DLD1 (cell line): ENCODE results near the gene CD14.
"Not testable (repeated sequence)": the region's sequence is repeated elsewhere in the genome, so short reads cannot be mapped to it uniquely, and the experiment has no call there.

Experiments used
- in situ Hi-C: cut with HindIII; loops from 2 replicates; pipeline ENCODE4 v1.10.0; 2017; ENCODE audit warnings: low sequenced_read_pairs

CD14 gene

DNA sequence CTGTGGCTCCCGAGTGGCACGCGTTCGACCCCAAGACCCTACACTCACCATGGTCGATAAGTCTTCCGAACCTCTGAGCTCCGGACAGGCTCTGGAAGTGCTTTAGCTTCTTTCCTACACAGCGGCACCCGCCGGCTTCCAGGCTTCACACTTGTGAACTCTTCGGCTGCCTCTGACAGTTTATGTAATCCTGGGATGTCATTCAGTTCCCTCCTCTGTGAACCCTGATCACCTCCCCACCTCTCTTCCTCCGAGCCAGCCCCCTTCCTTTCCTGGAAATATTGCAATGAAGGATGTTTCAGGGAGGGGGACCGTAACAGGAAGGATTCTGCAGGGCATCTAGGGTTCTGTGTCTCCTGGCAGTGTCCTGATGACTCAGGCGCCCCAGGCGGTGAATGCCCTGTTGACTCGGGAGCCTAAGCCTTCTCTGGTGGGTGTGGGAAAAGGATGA lies at the start of gene CD14:
Gene CD14, minus strand, starts transcription at position 155 of the 451 bp plus-strand sequence. Its CDS starts 104 bp downstream, at position 51.
- in situ Hi-C loops = no loop called here

DNA sequence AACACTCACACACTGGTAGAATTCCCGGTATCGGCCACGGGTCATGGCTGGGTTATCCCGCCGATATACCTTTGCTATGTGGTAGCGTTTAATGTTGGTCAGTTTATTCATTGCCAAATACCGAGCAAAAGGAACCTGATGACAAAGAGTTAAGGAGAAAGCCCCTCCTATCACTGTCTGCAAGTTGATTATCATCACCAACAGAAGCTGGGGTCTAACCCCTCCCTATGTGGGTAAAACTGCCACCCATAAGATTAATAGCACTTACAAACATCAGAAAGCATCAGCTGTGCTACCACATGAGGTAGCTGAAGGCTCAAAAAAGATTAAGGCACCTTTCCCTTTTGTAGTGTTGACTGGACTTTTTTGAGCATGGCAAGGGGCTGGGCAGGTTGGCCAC lies 46.0 kb upstream of the CD14 start:
- in situ Hi-C loops = no loop called here

DNA sequence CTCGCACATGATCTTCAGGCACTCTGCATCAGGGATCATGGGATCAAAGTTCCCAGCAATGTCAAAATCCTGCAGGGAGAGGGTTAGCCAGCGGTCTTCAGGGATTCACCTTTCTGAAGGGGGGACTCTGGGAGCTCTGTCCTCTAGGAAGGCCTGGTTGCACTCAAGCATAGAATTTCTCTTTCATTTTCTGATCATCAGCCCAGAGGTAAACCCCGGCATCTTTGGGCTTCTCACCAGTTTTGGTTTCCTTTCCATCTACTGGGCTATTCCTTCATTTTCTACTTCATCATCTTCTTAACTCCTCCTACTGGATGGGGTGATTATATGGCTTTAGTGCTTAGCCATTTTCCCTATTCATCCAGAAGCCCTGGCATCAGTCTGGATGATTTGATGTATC lies 45.0 kb upstream of the CD14 start:
- in situ Hi-C loops = no loop called here

DNA sequence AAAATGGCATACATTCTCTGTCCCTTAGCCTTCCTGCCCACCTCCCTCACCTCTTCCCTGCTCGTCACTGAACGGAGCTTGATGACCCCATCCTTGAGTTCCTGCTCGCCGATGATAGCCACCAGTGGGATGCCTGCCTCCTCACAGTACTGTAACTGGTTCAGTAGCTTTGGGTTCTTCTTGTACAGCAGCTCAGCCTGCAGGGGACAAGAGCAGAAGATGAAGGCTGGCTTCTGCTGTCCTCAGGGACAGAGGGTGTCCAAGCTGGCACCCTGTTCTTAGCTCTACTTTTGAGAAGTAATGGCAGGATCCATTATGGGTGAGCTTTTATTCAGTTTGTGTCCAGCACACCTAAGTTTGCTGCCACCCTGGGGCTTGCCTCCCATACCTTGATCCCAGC lies 41.7 kb upstream of the CD14 start:
- in situ Hi-C loops = no loop called here

DNA sequence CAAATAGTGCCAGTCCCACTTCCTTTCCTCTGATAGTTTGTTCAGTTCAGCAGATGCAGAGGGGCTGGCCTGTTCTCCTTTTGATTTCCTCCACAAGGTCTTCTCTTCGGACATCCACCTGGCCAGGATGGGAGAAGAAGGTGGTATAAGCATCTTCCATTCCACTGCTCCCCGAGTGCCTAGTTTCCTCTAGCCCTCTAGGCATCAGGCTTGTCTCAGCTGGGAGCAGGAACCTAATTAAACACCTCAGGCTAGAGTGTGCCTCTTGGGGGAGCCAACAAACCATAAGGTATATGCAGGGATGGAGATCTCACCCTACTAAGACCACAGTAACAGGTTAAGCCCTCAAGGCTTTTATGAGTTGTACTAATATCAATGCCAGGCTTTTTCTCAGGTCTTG lies 41.2 kb upstream of the CD14 start:
- in situ Hi-C loops = no loop called here

DNA sequence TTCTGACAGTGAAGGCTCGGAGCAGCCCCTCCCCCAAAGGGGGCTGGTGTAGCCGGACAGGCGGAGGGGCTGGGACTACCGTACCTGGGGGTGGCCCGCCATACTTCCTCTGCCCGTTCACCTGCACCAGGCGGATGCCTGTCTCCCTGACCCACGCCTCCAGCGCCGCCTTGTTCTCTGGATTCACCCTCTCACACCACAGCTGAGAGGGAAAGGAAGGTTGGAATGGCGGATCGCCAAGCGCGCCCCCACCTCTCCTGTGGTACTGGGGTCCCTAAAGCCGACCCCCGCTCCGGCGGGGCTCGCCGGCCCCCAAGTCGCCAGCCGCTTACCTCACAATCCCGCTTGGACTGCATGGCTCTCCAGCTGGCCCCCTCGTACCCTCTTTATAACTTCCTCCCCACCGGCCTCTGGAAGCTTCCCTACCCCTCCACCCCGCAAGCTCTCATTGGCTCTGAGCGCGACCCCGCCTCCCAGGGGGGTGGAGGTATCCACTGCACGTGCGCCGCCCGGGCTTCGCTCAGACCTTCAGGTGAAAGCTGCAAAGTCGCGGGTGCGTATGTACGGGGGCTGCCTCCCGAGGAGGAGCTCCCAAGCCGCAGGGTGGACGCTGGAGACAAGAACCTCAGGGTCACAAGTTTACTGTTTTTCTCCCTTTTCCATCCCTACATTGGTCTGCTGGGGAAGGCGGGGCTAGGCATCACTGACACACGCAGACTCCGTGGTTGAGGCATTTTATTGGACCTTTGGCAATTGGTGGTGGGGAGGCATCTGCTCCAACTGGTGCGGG lies 40.4 kb upstream of the CD14 start, which contains the start of gene DND1:
Gene DND1, minus strand, starts transcription at position 390 of the 790 bp plus-strand sequence. Its CDS starts 34 bp downstream, at position 356.
- in situ Hi-C loops = no loop called here

DNA sequence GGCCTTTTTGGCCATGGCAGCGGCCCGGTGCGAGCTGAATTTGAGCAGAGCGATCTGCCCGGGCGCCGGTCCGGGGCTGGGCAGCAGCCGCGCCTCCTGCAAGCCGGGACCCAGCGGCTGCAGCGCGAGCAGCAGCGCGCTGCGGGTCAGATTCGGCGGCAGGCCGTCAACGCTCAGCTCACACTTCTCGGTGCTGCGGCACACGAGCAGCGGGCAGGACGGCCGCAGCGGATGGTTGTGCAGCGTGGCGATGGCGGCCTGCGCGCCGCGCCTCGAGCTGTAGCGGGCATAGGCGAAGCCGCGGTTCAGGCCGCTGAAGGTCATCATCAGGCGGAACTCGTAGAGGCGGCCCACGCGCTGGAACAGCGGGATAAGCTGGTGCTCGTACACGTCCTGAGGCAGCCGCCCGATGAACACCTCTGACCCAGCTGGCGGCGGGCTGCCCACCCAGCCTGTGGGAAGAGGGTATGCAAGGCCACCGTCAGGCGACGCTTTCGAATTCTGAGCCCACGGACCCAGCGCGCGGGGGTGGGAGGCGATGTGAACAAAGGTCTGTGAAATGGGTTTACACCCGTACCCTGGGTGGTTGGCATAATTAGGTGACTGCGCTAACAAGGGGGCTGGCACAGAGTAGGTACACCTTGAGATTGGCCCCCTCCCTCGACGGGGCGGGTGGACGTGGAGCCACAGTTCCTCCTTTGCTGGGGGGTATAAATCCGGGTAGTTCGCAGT lies 39.6 kb upstream of the CD14 start:
- in situ Hi-C loops = no loop called here

DNA sequence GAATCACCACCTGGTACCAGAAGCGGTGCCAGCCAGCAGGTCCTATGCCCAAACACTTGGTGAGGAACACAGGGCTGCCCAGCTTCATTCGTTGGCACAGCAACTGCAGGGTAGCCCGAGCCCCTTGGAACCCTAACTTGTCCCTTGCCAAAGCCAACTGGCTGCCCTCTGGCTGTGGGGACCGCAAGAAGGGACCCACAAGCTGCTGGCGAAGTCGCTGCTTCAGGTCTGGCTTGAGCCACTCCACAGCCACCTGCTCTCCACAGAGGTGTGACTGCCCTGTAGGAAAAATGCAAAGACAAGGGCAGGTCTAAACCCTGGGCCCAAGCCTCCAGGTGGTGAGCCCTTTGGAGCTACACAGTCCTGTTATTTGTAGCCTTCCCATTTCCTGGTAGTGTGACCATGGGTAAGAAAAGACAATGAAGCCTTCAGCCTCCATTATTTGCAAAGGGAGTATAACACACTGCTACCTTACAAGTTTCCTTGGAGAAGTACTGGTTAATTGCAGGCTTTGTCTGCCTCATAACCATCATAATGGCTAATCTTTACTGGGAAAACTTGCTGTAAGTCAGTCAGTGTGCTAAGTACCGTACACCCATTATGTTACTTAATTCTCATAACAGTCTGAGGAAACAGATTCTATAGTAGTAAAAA lies 38.6 kb upstream of the CD14 start:
- in situ Hi-C loops = no loop called here

DNA sequence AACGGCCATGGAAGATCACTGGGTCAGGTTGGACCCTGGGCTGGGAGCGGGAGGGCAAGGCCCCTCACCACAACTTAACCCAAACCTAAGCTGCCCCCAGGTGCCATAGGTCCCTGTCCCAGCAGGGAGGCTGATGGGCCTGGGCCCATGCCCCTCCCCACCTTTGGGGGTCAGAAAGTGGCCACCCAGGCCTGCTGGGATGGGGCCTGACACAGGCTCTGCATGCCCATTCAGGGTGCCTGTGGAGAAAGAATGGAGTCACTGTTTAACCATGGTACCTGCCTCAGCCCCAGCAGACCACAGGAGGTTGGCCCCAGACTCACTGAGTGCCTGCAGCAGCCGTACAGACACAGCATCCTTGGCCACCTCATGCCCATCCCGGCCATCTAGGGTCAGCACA lies 38.1 kb upstream of the CD14 start:
- in situ Hi-C loops = not testable (repeated sequence)

DNA sequence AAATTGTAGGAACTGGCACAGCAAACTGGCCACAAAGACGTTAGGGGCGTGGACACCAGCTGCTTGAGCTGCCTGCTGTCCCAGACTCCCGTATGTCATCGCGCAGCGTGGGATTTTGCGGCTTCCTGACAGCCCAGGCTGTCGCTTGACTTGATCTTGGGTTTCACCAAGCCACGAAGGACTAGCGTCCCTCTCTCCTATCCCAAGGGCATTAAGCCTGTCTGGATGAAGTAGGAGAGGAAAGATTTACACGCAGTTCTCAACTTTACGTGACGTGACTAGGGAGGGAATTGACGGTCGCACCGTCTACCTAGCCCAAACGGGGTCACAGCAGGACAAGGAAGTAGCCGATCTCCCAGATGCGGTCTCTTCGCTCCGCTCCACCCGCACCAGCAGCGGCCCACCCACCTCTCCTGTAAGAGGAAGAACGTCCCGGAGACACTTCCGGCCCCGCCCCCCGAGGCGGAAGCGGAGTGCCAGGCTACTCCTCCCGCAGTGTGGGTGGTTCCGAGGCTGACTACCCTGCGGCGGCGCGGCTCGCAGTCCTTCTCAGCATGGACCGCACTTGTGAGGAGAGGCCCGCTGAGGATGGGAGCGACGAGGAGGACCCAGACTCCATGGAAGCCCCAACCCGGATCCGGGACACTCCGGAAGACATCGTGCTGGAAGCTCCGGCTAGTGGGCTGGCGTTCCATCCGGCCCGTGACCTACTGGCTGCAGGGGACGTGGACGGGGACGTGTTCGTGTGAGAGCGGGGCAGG lies 31.6 kb upstream of the CD14 start, which contains the start of gene WDR55:
Gene WDR55, plus strand, starts transcription at position 546 of the 761 bp plus-strand sequence. Its CDS starts 9 bp downstream, at position 555.
- in situ Hi-C loops = no loop called here

DNA sequence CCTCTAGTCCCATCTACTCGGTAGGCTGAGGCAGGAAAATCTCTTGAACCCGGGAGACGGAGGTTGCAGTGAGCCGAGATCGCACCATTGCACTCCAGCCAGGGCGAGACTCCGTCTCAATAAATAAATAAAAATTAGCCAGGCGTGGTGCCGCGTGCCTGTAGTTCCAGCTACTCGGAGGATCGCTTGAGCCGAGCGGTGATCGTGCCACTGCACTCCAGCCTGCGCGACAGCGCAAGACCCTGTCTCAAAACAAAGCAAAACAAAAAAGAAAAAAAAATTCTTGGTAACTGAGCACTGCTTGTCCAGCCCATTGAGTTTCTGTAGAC lies 31.0 kb upstream of the CD14 start:
- in situ Hi-C loops = no loop called here

DNA sequence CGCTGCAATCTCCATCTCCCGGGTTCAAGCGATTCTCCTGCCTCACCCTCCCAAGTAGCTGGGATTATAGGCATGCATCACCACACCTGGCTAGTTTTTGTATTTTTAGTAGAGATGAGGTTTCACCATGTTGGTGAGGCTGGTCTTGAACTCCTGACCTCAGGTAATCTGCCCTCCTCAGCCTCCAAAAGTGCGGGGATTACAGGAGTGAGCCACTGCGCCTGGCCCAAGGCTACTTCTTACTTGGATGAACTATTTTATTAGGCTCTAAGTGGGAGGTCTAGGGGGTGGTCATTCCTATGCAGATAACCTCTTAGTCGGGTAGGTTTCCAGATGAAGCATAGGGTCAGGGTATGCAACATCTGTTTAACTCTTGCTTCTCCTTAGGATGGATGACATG lies 27.4 kb upstream of the CD14 start:
- in situ Hi-C loops = not testable (repeated sequence)

DNA sequence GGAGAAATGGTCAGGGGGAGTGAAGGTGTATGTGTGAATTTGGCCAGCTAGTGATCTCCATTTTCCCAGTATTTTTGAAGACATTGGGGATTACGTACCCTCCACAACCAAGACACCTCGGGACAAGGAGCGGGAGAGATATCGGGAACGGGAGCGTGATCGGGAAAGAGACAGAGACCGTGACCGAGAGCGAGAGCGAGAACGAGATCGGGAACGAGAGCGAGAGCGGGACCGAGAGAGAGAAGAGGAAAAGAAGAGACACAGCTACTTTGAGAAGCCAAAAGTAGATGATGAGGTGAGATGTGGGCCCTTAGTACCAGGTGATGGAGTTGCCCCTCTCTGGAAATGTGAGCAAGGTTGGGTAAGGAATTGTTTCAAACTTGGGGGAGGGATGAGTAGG lies 25.9 kb upstream of the CD14 start:
- in situ Hi-C loops = no loop called here

DNA sequence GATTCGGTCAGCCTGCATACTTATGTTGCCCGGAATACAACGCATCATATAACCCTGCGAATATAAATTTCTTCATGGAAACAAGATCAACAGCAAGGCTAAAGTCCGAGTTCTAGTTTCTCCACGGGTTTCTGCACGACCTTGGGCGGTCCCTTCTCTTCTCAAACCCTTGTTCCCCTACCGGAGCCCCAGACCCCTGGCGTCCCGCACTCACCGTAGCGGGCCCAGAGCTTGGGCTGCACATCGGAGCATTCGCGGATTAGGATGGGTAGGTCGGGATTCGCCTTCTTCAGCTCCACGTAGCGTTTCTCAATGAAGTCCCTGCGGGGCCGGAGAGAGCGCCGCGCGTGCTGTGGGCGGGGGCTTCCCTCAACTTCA lies 14.1 kb upstream of the CD14 start:
- in situ Hi-C loops = no loop called here

DNA sequence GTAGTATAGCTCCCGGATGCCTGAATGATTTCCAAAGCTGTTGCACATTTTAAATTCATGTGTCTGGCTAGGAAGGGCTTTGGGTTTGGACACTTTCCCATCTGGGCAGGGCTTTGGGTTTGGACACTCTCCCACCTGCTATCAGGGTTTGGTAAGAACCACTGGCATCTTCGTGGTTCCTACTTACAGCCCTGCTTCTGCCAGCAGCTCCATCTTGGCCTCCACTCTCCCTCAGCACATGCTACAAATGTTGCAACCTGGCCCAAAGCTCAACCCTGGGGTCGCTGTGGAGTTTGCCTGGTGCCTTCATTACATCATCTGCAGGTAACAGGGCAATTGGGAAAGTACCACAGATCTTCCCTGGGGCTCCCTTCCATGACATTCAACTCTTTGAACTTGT lies 9.7 kb upstream of the CD14 start:
- in situ Hi-C loops = no loop called here

DNA sequence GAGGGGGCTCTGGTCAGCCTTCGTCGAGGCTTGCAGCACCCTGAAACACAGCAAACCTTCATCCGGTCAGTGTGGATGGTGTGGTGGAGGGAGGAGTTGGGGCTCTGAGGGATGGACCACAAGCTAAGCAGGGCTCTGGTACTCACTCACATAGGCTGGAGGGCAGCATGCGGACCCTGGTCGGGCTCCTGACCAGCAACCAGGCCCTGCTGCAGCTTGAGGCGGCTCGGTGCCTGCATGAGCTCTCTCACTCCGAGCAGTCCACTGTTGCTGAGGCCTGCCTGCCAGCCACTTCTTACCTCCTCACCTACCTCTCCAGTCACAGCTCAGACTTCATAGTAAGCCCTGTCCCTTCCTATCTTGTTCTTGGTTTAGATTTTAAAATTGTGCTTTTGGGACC lies 8.7 kb upstream of the CD14 start:
- in situ Hi-C loops = no loop called here

DNA sequence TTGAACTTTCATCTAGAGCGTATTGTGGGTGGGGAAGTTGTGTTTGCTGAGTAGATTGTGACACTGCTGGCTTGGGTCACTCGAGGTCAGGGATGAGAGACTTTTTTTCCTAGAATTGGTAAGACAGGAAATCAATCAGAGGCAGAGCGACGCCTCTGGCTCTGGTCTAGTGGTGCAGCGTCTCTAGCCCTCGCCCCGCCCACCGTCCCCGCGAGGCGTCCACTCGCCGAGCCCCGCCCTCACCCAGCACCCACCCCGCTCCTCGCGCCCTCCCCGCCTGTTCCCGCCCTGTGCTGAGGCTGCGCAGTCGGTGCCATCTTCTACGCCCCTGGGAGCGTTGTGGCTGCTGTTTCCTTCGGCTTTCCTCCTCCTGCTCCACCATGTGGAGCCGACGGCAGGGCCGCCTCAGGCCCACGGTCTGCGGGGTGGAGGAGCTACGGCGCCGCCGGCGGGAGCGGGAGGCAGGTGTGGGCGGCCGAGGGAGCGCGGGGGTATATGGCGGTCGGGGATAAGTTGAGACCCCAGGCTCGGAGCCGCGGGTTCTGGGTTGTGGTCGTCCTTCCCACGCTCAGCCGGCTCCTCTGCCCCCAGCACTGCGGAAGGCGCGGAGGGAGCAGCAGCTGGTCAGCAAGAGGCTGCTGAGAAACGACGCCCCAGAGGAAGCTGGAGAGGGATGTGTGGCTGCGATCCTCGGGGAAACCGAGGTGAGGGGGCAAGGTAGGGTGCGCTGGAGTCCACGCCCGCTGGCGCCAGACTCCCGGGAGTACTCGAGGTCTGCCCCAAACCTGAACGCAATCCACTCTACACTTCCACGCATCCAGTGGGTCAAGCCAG lies 6.4 kb upstream of the CD14 start, which contains the start of gene TMCO6:
Gene TMCO6, plus strand, starts transcription at position 304 of the 834 bp plus-strand sequence. Its CDS starts 77 bp downstream, at position 381.
- in situ Hi-C loops = no loop called here

DNA sequence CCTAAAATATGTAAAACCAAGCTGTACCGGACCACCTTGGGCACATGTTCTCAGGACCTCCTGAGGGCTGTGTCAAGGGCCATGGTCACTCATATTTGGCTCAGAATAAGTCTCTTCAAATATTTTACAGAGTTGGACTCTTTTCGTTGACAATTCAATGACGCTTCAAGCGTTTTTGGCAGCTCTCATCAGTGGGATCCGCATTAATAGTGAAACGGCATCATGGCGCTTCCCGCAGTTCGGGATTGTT lies 5.8 kb upstream of the CD14 start:
- in situ Hi-C loops = not testable (repeated sequence)

DNA sequence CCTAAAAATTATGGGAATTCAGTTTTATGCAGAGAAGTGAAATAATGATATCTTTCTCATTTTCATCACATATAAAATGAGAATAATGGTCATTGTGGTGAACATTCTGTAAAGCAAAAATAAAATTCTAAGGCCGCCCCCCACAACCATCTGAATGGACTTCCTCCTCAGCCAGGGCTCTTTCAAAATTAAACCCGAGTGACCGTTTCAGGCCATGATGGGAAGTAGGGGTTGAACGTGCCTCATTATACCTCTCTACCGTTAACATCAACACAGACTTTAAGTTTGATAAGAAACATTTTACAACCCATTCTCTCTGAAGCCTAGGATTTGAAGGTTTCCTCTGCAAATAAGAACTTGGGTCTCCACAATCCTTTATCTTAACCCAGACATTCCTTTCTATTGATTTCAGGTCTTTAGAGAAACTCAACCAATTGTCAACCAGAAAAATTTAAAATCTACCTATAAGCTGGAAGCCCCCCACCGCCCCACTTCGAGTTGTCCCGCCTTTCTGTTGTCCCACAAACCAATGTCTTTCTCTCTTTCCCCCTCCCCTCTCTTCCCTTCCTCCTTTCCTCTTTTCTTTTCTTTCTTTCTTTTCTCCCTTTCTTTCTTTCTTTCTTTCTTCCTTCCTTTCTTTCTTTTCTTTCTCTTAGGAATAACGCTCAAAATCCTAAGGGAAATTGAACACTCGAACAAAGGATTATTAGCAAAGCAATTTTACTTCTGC lies 4.6 kb upstream of the CD14 start:
- in situ Hi-C loops = no loop called here
